Bronchial epithelial cell (primary cell): ENCODE data around the gene DNM3. TPM values are rescaled to one million over a fixed set of nuclear protein-coding genes. Genes with fewer than 3 reads are reported as not detected.

Experiments
- DNase-seq: peaks from one replicate; pipeline ENCODE4 v3.0.0-alpha.2; 2010; ENCODE audit warnings: low read depth
- FAIRE-seq: peaks from 2 replicates; lab custom pipeline; 2011; peaks lifted over from hg19 to GRCh38; lab: Jason Lieb, UNC
- H3K27me3 ChIP-seq: 2 replicates; pipeline ENCODE4 v1.5.1; 2011; ENCODE audit warnings: low read length; ENCODE audit not compliant: control insufficient read depth, insufficient read depth
- H3K36me3 ChIP-seq: 2 replicates; pipeline ENCODE4 v1.5.1; 2011; ENCODE audit warnings: low read length; ENCODE audit not compliant: control insufficient read depth, insufficient read depth
- H3K4me3 ChIP-seq: 2 replicates; pipeline ENCODE4 v1.5.1; 2011; ENCODE audit warnings: mild to moderate bottlenecking, low read depth, low read length, control low read depth
- total RNA-seq: library from RNA; depleted of rRNA; stranded (reverse); fragments of >200 nt; gene quantifications from 2 replicates; pipeline ENCODE4 v1.2.1, GENCODE V29; 2014
- TF ChIP-seq, protein P1 (sequence below): IDR thresholded peaks from 2 replicates; pipeline ENCODE4 v1.5.1; 2011; ENCODE audit warnings: mild to moderate bottlenecking, moderate library complexity, low read length, control low read depth, inconsistent platforms; ENCODE audit not compliant: insufficient read depth, severe bottlenecking

DNM3 gene
- total RNA-seq, 1 donor from 2014 or later, result 1.3 TPM

DNA sequence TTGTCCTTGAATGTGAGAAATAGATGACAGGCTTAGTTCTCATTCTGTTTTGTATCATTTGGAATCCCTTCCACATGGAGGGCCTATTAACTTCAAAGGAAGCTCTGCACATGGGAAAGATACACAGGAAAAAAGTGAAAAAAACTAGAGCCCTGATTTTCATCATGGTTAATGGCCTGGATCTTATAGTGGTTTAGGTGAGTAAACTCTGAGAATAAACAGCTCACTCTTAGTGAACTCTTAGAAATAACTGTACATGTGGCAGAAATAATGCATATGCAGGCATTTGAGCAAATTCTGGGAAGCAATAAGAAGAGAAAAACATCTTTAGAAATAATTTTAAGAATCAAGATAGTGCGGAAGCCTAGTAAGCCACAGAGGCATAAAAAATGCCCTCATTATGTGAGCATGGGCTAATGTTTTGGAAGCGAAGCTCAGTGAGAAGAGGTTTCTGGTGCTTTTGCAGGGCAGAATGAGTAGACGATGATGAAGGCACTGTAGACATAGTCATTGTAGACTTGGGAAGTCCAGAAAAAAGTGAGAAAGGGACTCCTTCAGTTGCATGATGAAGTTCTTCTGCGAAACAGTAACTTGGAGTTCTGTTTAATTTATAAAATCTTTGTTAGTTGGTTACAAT is 279.9 kb downstream of the DNM3 start:
- no peaks in the 10 kb centered on the region for H3K36me3 ChIP-seq
- no peaks in the 10 kb centered on the region for H3K27me3 ChIP-seq
- TF ChIP-seq, protein P1, sequence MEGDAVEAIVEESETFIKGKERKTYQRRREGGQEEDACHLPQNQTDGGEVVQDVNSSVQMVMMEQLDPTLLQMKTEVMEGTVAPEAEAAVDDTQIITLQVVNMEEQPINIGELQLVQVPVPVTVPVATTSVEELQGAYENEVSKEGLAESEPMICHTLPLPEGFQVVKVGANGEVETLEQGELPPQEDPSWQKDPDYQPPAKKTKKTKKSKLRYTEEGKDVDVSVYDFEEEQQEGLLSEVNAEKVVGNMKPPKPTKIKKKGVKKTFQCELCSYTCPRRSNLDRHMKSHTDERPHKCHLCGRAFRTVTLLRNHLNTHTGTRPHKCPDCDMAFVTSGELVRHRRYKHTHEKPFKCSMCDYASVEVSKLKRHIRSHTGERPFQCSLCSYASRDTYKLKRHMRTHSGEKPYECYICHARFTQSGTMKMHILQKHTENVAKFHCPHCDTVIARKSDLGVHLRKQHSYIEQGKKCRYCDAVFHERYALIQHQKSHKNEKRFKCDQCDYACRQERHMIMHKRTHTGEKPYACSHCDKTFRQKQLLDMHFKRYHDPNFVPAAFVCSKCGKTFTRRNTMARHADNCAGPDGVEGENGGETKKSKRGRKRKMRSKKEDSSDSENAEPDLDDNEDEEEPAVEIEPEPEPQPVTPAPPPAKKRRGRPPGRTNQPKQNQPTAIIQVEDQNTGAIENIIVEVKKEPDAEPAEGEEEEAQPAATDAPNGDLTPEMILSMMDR, result no peak
- DNase-seq, result no peak
- no peak for FAIRE-seq
- H3K4me3 ChIP-seq, result no peak overlapping the region

DNA sequence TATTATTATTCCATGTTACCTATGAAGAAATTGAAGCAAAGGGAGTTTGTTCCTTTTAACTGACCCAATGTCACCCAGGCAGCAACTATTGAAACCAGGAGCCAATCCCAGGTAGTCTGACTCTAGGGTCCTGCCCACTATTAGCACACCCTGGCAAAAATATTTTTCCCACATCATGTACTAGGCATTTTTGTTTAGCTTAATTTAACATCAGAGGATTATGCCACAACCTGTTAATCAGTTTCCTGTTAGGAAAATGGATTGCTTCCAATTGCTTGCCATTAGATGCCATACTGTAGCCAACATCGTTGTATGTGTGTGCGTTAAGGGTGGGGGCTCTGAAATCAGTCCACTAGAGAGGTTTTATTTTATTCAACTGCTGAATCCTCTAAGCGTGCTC is 281.1 kb downstream of the DNM3 start:
- TF ChIP-seq, protein P1, result no peak
- no peak for FAIRE-seq
- DNase-seq, result peak; percentile 63
- Histone ChIP-seq H3K27me3 (no peaks in the 10 kb centered on the region), H3K4me3 (no peak overlapping the region), H3K36me3 (no peaks in the 10 kb centered on the region)

DNA sequence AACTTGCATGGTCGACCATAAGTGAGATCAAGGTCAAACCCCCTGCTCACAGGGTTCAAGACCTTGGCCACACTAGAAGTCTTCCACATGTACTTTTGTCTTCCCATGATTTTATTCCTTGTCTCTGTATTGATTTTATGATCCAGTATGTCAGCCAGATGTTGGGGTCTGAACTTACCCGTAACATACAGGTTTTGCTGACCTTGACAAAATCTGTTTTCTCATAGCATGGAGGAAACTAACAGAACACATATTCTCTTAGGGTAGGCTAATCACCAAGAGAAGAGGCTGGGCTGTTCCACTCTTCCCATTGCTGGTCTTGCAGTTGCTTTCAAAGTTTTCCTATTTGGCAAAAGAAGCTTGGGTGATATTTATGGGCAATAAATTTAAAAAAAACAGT is 284.0 kb downstream of the DNM3 start:
- TF ChIP-seq, protein P1, result no peak
- DNase-seq (no peak), FAIRE-seq (no peak)
- no peaks in the 10 kb centered on the region for H3K36me3 ChIP-seq
- H3K4me3 ChIP-seq, result no peak overlapping the region
- no peaks in the 10 kb centered on the region for H3K27me3 ChIP-seq

GRCh38 chr1:172125812-172126430 is 284.6 kb downstream of the DNM3 start:
- DNase-seq (no peak), FAIRE-seq (no peak)
- TF ChIP-seq, protein P1, result no peak
- no peak overlapping the region for H3K4me3 ChIP-seq
- H3K27me3 ChIP-seq, result no peaks in the 10 kb centered on the region
- no peaks in the 10 kb centered on the region for H3K36me3 ChIP-seq

GRCh38 chr1:172132836-172133235 is 291.5 kb downstream of the DNM3 start:
- H3K27me3 ChIP-seq, result no peaks in the 10 kb centered on the region
- H3K4me3 ChIP-seq, result no peak overlapping the region
- no peaks in the 10 kb centered on the region for H3K36me3 ChIP-seq
- DNase-seq, result no peak
- FAIRE-seq, result no peak
- TF ChIP-seq, protein P1, result no peak
